ENCODE measurements around the gene ZFHX3. TPM values are rescaled to one million over a fixed set of nuclear protein-coding genes. Genes with fewer than 3 reads are reported as not detected.

ZFHX3 gene
- total and polyA plus RNA-seq, 2 donors (not counting 3 experiments of a cell fraction or from before 2014, with no cell fraction given), result 3.7 to 18.8 TPM

DNA sequence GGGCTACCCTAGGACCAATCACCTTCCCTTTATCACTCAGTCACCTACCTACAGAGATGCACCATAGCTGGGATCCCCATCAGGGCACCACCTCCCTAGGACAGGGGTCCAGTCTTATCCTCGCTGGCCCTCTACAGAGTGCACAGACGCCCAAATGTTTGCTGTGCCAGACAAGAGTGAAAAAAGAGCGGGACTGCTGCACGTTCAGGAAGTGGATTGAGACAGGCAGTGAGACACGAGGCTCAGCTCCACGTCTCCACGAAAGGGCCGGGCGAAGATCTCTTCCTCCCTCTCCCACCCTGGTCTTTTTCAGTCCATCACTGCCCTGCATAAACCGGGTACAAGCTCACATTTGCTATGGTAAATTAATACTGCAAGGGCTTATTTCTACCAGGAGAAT lies 95.5 kb downstream of the ZFHX3 start:
- POLR2A ChIA-PET, result no interaction called here
- no TSS peak for BruUV-seq (replicated peaks)
- no peak overlapping the region for H3K4me2 ChIP-seq (ENCODE audit: insufficient read depth, low read length)
- no peak for FAIRE-seq
- CTCF ChIA-PET, result interaction anchor here (0.7 to 1.1 kb wide), 2 partner anchors 9 to 552 kb away, joined by 3 read pairs; no protein-coding TSS in a partner anchor
- H3K79me2 ChIP-seq (ENCODE audit: control insufficient read depth, insufficient read depth, low read length), result peaks cover 9% of the 10 kb centered on the region
- no peak overlapping the region for H3K9ac ChIP-seq (replicated peaks; ENCODE audit: extremely low read depth, insufficient read depth, low read length)
- no peaks in the 10 kb centered on the region for H3K27me3 ChIP-seq (ENCODE audit: control insufficient read depth in 2 of 2, insufficient read depth in 2 of 2, low read length in 2 of 2)
- H3K36me3 ChIP-seq (ENCODE audit: control insufficient read depth in 2 of 2, extremely low read depth in 1 of 2, insufficient read depth in 2 of 2, low read length in 2 of 2), result peaks cover 0 to 11% of the 10 kb centered on the region in 2 experiments
- intact Hi-C loops (cut with micrococcal nuclease), result no loop called here
- no peak overlapping the region for H3K27ac ChIP-seq (ENCODE audit: insufficient read depth, low read depth, low read length)
- dilution Hi-C loops (cut with MboI; ENCODE audit: extremely low pct_ligation_motif_present, low sequenced_read_pairs), result no loop called here
- H3K9me3 ChIP-seq (replicated peaks; ENCODE audit: control insufficient read depth, insufficient read depth, low read length), result no peaks in the 10 kb centered on the region
- H2AFZ ChIP-seq (ENCODE audit: low read depth, low read length), result no peak overlapping the region
- no peak for DNase-seq (ENCODE audit: low read depth, low spot score)
- TF ChIP-seq POLR2AphosphoS5 (IDR thresholded peaks at IDR 0.05; ENCODE audit: insufficient read depth, low read depth, low read length), result no peak
- no peak for TF ChIP-seq EZH2 (IDR thresholded peaks at IDR 0.05; ENCODE audit: borderline replicate concordance, low read depth, low read length, severe bottlenecking)
- no peak for TF ChIP-seq JUN (IDR thresholded peaks at IDR 0.05; ENCODE audit: borderline replicate concordance, insufficient read depth, insufficient read length, low read depth)
- TF ChIP-seq GATA2 (IDR thresholded peaks at IDR 0.05; ENCODE audit: insufficient read depth, insufficient read length, low read depth, low read length), result no peak
- no peak for TF ChIP-seq FOS (IDR thresholded peaks at IDR 0.05; ENCODE audit: borderline replicate concordance, insufficient read depth, low read length)
- TF ChIP-seq, protein P1, sequence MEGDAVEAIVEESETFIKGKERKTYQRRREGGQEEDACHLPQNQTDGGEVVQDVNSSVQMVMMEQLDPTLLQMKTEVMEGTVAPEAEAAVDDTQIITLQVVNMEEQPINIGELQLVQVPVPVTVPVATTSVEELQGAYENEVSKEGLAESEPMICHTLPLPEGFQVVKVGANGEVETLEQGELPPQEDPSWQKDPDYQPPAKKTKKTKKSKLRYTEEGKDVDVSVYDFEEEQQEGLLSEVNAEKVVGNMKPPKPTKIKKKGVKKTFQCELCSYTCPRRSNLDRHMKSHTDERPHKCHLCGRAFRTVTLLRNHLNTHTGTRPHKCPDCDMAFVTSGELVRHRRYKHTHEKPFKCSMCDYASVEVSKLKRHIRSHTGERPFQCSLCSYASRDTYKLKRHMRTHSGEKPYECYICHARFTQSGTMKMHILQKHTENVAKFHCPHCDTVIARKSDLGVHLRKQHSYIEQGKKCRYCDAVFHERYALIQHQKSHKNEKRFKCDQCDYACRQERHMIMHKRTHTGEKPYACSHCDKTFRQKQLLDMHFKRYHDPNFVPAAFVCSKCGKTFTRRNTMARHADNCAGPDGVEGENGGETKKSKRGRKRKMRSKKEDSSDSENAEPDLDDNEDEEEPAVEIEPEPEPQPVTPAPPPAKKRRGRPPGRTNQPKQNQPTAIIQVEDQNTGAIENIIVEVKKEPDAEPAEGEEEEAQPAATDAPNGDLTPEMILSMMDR (IDR thresholded peaks at IDR 0.05; ENCODE audit: extremely low read depth in 1 of 2, insufficient read depth in 1 of 2, low read depth in 1 of 2, low read length in 2 of 2), result no peak
- no peak for TF ChIP-seq POLR2A (IDR thresholded peaks at IDR 0.05; ENCODE audit: low read depth, low read length)
- TF ChIP-seq, protein P2, sequence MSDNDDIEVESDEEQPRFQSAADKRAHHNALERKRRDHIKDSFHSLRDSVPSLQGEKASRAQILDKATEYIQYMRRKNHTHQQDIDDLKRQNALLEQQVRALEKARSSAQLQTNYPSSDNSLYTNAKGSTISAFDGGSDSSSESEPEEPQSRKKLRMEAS (IDR thresholded peaks at IDR 0.05; ENCODE audit: insufficient read depth, insufficient read length), result no peak
- TF ChIP-seq MYC (IDR thresholded peaks at IDR 0.05; ENCODE audit: low read depth, low read length), result no peak
- peaks cover 2% of the 10 kb centered on the region for H4K20me1 ChIP-seq (replicated peaks; ENCODE audit: control insufficient read depth, extremely low read depth, insufficient read depth, low read length)
- no peaks in the 10 kb centered on the region for H3K4me1 ChIP-seq (ENCODE audit: control insufficient read depth, extremely low read depth, insufficient read depth, low read length)
- H3K9me1 ChIP-seq (replicated peaks; ENCODE audit: control insufficient read depth, extremely low read depth, insufficient read depth, low read length), result no peaks in the 10 kb centered on the region
- H3K4me3 ChIP-seq (replicated peaks in 1 of 3; ENCODE audit: insufficient read depth in 1 of 3, low read depth in 1 of 3, low read length in 3 of 3), result no peak overlapping the region

Measured in endothelial cell of umbilical vein (primary cell).